Measurements from ENCODE around the gene ARHGAP6.

- TF ChIP-seq CTCF (IDR thresholded peaks at IDR 0.05; ENCODE audit: insufficient read depth, low read length), result no peak
- no peak for TF ChIP-seq POLR2AphosphoS5 (IDR thresholded peaks at IDR 0.05; ENCODE audit: low read depth)
- no peak for TF ChIP-seq GABPA (IDR thresholded peaks at IDR 0.05; ENCODE audit: low read depth)
- TF ChIP-seq REST (IDR thresholded peaks at IDR 0.05; ENCODE audit: insufficient replicate concordance, low read depth), result no peak
- TF ChIP-seq SPI1 (IDR thresholded peaks at IDR 0.05; ENCODE audit: borderline replicate concordance, low read depth), result no peak
Measured at GRCh38 chrX:11597479-11597878, 68.2 kb downstream of the ARHGAP6 start.

Data from HL-60 (cell line).